ENCODE results near the gene FOXD2. TPM values are rescaled to one million over a fixed set of nuclear protein-coding genes. Genes with fewer than 3 reads are reported as not detected.
A peak's percentile ranks its signal among the peaks of the same experiment; 100 is the strongest.

Gene FOXD2
- total RNA-seq = 0.08 TPM

DNA sequence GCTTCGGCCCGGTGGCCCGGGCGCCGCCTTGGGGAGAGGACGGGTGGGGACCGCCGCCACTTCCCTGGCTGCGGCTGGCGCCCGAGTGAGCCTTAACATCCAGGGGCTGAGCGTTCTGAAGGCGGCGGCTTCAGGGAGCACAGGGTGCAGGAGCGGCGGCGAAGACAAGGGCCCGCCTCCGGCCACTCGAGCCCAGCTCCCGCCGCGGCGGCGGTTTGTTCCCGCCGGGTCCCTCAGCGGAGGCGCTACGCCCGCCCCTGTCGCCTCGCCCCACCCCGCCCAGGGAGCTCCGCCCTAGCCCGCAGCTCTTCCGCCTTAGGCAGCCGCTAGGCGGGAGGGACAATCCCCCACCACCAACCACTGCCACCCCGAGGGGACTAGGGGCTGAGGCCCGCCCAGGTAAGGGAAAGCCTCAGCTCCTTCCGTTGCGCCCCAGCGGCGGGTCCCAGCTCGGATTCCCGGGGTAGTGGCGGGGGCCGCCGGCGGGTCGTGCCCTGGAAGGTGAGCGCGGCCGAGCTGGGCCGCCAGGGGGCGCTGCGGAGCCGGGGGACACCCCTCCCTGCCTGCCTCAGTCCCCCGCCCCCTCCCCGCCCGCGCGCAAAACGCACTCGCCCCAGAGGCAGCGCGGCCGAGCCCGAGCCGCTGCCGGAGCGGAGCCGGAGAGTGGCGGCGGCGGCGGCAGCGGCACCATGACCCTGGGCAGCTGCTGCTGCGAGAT is at the start of gene FOXD2:
FOXD2 (plus strand) TSS at position 598 of the 718 bp plus-strand sequence; CDS start at position 690, 92 bp downstream.
- ATAC-seq = peak; percentile 85

- peak; percentile 81 for ATAC-seq
Observed at GRCh38 chr1:47388891-47389238, 49.0 kb upstream of the FOXD2 start.

DNA sequence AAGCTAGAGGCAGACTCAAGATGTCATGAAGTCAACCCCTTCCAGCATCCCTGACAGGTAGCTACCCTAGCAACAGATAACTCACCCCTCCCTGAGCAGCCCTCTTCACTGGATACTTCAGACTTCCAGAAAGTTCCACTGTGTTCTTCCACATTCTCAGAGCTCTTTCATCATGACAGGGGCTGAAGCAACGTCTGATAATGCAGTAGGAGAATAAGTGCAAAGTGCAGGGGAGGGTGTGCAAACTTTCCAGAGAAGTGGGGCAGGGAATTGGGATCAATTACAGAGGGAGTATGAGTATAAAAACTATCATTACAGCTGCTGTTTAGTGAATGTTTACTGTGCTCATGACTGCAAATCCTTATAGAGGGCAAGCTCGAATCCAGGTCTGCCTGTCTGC is 48.1 kb upstream of the FOXD2 start:
- no peak for ATAC-seq

- no peak for ATAC-seq
Observed at GRCh38 chr1:47390843-47391242, 47.0 kb upstream of the FOXD2 start.

DNA sequence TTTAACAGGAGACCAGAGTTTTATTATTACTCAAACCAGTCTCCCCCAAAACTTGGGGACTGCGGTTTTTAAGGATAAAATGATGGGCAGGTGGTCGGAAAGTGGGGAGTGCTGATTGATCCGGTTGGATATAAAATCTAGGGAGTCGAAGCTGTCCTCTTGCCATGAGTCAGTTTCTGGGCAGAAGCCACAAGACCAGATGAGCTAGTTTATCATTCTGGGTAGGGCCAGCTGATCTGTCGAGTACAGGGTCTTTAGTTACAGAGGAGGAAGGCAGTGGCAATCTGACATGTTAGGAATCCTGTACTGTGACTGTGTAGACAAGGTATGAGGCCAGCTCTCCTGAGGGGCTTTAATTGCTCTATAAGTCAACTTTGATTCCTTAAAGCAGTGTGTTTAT is 44.7 kb upstream of the FOXD2 start:
- ATAC-seq = peak; percentile 32

- ATAC-seq = no peak
Observed at GRCh38 chr1:47395433-47395832, 42.4 kb upstream of the FOXD2 start.

DNA sequence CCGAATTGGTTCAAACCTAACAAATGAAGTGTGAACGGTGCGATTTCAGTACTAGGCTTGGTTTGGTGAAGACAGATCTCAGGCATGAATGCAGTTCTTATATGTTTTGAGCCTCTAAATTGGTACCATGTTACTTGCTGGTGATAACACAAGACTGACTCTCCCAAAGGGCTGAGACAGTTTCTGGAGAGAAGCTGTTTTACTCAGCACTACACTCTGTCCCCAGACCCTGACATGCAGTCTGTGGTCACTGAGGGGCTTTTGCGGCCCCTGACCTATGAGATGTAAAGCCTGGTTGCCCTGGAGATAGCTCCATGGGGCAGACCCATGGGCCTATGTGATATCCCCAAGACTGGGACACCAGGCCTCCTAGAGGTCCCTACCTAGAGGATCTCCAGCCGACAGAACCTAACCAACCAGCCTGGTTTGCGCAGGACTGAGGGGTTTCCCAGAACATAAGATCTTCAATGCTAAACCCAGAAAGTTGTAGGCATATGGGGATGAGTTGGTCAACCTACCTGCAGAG is 41.1 kb upstream of the FOXD2 start:
- no peak for ATAC-seq

GRCh38 chr1:47399138-47399845 is 38.6 kb upstream of the FOXD2 start:
- no peak for ATAC-seq

- no peak for ATAC-seq
Observed at GRCh38 chr1:47399846-47400155, 38.0 kb upstream of the FOXD2 start.

DNA sequence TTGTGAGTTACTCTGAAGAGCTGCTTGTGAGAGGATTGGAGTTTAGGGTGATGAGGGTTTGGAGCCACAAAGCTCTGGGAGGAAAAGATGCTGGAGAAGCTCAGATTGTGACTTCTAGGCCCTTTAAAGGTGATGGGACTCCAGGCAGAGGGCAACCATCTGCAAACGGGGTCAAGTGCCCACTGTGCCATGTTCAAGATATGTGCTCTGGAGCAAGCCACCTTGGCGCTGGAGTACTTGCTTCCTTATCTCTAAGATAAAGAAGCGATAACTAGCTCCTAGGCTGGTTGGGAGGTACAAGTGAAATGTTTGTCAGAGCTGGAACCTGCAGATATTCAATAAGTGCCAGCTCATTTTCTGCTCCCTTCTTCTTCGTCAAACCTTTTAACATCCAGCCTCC is 36.1 kb upstream of the FOXD2 start:
- no peak for ATAC-seq

DNA sequence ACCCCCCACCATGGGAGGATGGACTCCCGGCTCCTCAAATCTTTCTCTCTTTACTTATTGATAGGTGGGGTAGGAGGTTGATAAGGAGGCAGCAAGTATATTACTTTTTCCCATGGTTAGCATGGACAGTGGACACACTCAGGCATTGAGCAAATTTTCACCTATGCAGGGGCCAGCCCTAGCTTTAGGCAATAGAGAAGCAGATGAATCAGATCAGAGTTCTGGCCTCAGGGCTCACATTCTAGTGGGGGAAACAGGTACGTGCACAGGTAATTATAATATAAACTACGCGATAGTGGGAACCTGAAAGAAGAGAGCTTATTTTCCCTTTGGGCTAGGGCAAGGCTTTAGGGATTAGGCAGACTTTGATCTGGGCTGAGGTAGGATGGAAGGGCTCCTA is 35.3 kb upstream of the FOXD2 start:
- ATAC-seq = no peak

DNA sequence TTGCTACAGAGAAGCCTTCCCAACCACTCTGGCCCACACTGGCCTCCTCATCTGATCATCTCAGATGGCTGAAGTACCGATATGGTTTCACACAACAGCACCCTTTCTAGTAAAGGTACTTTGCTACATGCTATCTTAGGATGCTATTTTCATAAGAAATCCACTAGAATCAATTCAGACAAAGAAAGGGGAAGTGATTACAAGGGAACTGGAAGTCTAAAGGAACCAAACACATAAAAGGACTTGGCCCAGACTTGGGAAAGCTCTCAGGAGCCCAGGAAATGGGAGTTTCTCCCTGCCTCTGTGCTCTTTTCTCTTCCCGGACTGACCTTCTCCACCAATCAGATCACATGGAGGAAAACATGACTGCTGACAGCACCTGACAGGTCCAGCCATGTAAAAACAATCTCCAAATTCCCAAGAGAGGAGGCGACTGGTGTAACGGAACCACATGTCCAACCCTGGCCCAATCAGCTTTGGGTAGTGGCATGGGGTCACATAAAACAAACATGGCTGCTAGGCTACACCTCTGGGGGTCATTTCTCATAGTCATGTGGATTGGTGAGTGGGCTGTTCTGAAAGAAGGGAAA is 34.4 kb upstream of the FOXD2 start:
- no peak for ATAC-seq

- no peak for ATAC-seq
Observed at GRCh38 chr1:47405697-47406096, 32.1 kb upstream of the FOXD2 start.

- ATAC-seq = no peak
Observed at GRCh38 chr1:47406966-47407365, 30.9 kb upstream of the FOXD2 start.

DNA sequence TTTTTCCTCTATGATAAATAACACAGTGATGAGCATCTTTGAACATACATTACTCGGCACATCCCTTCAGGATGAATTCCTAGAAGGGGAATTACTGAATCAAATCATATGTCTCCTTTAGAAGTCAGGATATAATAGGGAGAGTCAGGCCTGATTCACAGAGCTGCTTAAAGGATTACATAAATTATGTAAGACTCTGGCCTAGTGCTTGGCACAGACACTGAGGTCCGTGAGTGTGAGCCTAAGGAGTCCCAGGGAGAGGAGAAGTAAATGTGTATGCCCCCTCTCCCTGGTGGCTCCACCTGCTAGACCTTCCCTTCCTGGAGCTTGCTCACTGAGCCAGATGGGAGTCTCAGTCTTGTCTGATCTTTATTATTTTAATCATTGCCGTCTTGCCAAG is 30.4 kb upstream of the FOXD2 start:
- ATAC-seq = peak; percentile 69

DNA sequence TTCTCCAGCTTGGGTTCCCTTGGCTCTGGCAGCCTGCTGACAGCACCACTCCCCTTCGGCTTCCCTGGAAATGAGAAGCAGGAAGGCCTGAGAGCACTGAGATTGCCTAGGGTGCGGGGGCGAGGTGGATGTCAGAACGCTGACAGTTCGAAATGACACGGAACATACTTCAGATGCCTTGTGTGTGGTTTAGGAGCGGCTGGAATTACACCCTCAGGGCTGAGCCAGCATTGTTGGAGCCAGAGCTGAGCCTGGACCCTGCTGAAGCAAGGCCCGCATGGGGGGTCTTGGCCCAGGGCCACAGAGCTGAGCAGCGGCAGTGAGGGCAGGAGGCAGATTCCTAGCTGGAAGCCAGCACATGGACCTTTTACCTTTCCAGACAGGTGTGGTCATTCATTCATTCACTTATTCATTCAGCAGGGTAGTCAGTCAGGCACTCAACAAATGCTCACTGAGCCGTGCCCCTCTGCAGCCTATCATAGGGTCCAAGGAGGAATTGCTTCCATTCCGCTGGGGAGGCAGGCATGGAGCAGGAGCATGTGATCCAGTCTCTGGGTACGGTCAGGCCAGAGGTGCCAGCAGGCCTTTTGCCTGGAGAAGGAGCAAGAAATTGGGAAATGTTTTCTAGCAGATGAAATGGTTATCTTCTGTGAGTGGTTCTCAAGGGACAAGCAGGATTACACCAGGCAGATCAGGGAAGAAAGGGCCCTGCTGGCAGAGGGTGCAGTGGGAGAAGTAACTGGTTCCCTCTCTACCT is 28.4 kb upstream of the FOXD2 start:
- ATAC-seq = no peak

- ATAC-seq = no peak
Observed at GRCh38 chr1:47410068-47410455, 27.8 kb upstream of the FOXD2 start.

- no peak for ATAC-seq
Observed at GRCh38 chr1:47411436-47411835, 26.4 kb upstream of the FOXD2 start.

DNA sequence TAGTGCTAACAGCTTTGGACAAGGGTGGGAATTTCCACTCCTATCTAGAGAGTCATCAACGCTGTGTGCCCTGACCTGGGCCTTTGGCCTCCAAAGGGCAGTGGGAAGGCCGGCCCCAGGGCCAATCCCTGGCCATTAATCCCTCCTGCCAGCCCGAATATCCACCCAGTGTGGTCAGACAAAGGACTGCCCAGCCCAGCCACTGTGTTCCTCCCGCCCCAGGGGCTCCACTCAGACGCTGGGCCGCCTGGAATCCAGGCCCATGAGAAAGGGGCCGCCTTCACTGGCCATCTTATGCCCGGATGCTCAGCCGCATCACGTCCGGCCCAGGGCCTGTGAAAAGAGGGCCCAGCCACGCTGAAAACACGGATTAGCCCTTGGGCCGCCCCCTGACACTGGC is 25.4 kb upstream of the FOXD2 start:
- no peak for ATAC-seq

GRCh38 chr1:47415728-47416318 is 22.0 kb upstream of the FOXD2 start, which contains the start of gene FOXE3:
FOXE3 (plus strand) TSS chr1:47416285; CDS start chr1:47416316, 31 bp downstream.
- no peak for ATAC-seq

GRCh38 chr1:47416319-47417169 is 21.3 kb upstream of the FOXD2 start:
- peak; percentile 11 for ATAC-seq
